ENCODE results near the gene CD83. TPM values are rescaled to one million over a fixed set of nuclear protein-coding genes. Genes with fewer than 3 reads are reported as not detected.

CD83 gene
- total and polyA plus RNA-seq, 9 of the 15 experiments (the other 6 are each of a cell fraction or from before 2014, with no cell fraction given) = 2.5 to 4.1 (median 3.4) TPM

GRCh38 chr6:14143305-14143704, 25.7 kb downstream of the CD83 start (continued):
- TF ChIP-seq MIER1 (IDR thresholded peaks at IDR 0.05; ENCODE audit: low read depth) (no peak), RBM25 (IDR thresholded peaks at IDR 0.05; ENCODE audit: low read depth, low read length, severe bottlenecking) (peak; percentile 93), ZBTB2 (IDR thresholded peaks at IDR 0.05) (no peak), DMBX1 (CRISPR knock-in tag; IDR thresholded peaks at IDR 0.05; ENCODE audit: borderline replicate concordance) (no peak), USF2 (CRISPR knock-in tag; IDR thresholded peaks at IDR 0.05) (no peak), KAT8 (IDR thresholded peaks at IDR 0.05; ENCODE audit: low read depth) (no peak), SMARCA5 (IDR thresholded peaks at IDR 0.05) (peak; percentile 51; the same call in 1 of the 2 replicates), BCOR (IDR thresholded peaks at IDR 0.05) (peak; percentile 94), HMBOX1 (IDR thresholded peaks at IDR 0.05) (no peak), TBL1XR1 (IDR thresholded peaks at IDR 0.05; ENCODE audit: low read length in 2 of 2) (no peak), ZKSCAN3 (CRISPR knock-in tag; IDR thresholded peaks at IDR 0.05) (no peak), GATA2 (CRISPR knock-in tag; IDR thresholded peaks at IDR 0.05) (no peak), U2AF1 (optimal IDR thresholded peaks at IDR 0.05; ENCODE audit: low read depth, low read length) (no peak), ZNF318 (IDR thresholded peaks at IDR 0.05; ENCODE audit: borderline replicate concordance in 1 of 2, low read depth in 1 of 2) (no peak), CXXC5 (CRISPR knock-in tag; IDR thresholded peaks at IDR 0.05) (no peak), POLR3G (IDR thresholded peaks at IDR 0.05; ENCODE audit: extremely low read depth, insufficient read length, insufficient replicate concordance) (no peak), PCBP2 (IDR thresholded peaks at IDR 0.05; ENCODE audit: low read depth, low read length, poor library complexity, severe bottlenecking) (no peak), POLR2AphosphoS5 (IDR thresholded peaks at IDR 0.05; ENCODE audit: control insufficient read depth, insufficient read depth, low read depth, low read length) (no peak), THRAP3 (IDR thresholded peaks at IDR 0.05; ENCODE audit: borderline replicate concordance) (no peak)

Data from K562 (cell line).